GM23338 (cell line): ENCODE results near the gene APBA1. TPM values are rescaled to one million over a fixed set of nuclear protein-coding genes. Genes with fewer than 3 reads are reported as not detected.

Experiments
- ATAC-seq: fragments of 200-7000 bp; cut with Tn5 transposase; 3 replicates; pipeline ENCODE4 v1.9.1; 2020
- DNase-seq: peaks from one replicate; pipeline ENCODE4 v3.0.0-alpha.2; 2015; ENCODE audit warnings: low spot score
- H2AFZ ChIP-seq: fragments of 200-600 bp; sonication (generic); 2 replicates; pipeline ENCODE4 v1.8.0; 2016; ENCODE audit warnings: antibody characterized with exemption, mild to moderate bottlenecking, moderate library complexity
- H3F3A ChIP-seq: fragments of 200-600 bp; sonication (generic); replicated peaks from 2 replicates; pipeline ENCODE4 v1.8.0; 2017; ENCODE audit warnings: antibody characterized with exemption, mixed run types, low read depth
- H3K27ac ChIP-seq: fragments of 200-600 bp; sonication (generic); 2 replicates; pipeline ENCODE4 v1.6.1; 2016; ENCODE audit warnings: low read depth
- H3K27me3 ChIP-seq: fragments of 200-600 bp; sonication (generic); 2 replicates; pipeline ENCODE4 v1.8.0; 2016; ENCODE audit warnings: mild to moderate bottlenecking, mixed run types, moderate library complexity; ENCODE audit not compliant: insufficient read depth
- H3K36me3 ChIP-seq: fragments of 200-600 bp; sonication (generic); 2 replicates; pipeline ENCODE4 v1.8.0; 2016; ENCODE audit warnings: mild to moderate bottlenecking; ENCODE audit not compliant: insufficient read depth
- H3K4me1 ChIP-seq: fragments of 200-600 bp; sonication (generic); 2 replicates; pipeline ENCODE4 v1.8.0; 2016; ENCODE audit warnings: mild to moderate bottlenecking, moderate library complexity; ENCODE audit not compliant: insufficient read depth
- H3K4me2 ChIP-seq: fragments of 200-600 bp; sonication (generic); 2 replicates; pipeline ENCODE4 v1.7.1; 2017; ENCODE audit warnings: mixed run types
- H3K4me3 ChIP-seq: fragments of 200-600 bp; sonication (generic); 2 replicates; pipeline ENCODE4 v1.6.1; 2016; ENCODE audit warnings: mixed run types
- H3K79me2 ChIP-seq: fragments of 200-600 bp; sonication (generic); replicated peaks from 2 replicates; pipeline ENCODE4 v1.8.0; 2017; ENCODE audit warnings: mild to moderate bottlenecking; ENCODE audit not compliant: insufficient read depth
- H3K9me2 ChIP-seq: fragments of 200-600 bp; sonication (generic); 2 replicates; pipeline ENCODE4 v1.8.0; 2017; ENCODE audit not compliant: insufficient read depth
- H4K20me1 ChIP-seq: fragments of 200-600 bp; sonication (generic); replicated peaks from 2 replicates; pipeline ENCODE4 v1.8.0; 2017; ENCODE audit warnings: mild to moderate bottlenecking; ENCODE audit not compliant: insufficient read depth
- H3K27ac Mint-ChIP-seq: 2 replicates; pipeline ENCODE4 v1.8.0; 2020; ENCODE audit warnings: inconsistent platforms, mild to moderate bottlenecking, moderate library complexity, mixed read lengths
- H3K27me3 Mint-ChIP-seq: 3 replicates; pipeline ENCODE4 v1.8.0; 2022; ENCODE audit warnings: low read depth, mild to moderate bottlenecking, moderate library complexity, mixed read lengths, inconsistent platforms; ENCODE audit not compliant: insufficient read depth, poor library complexity
- H3K36me3 Mint-ChIP-seq: 3 replicates; pipeline ENCODE4 v1.8.0; 2021; ENCODE audit warnings: low read depth, mild to moderate bottlenecking, inconsistent platforms, moderate library complexity, mixed read lengths
- H3K4me1 Mint-ChIP-seq: 3 replicates; pipeline ENCODE4 v1.8.0; 2020; ENCODE audit warnings: mild to moderate bottlenecking, inconsistent platforms, mixed read lengths
- H3K4me3 Mint-ChIP-seq: 3 replicates; pipeline ENCODE4 v1.8.0; 2021; ENCODE audit warnings: moderate library complexity, mild to moderate bottlenecking, inconsistent platforms, mixed read lengths
- H3K9me3 Mint-ChIP-seq: 3 replicates; pipeline ENCODE4 v1.8.0; 2020; ENCODE audit warnings: moderate library complexity, mild to moderate bottlenecking, inconsistent platforms, mixed read lengths
- CREB1 ChIP-seq: fragments of 250-450 bp; sonication (Bioruptor Pico); IDR thresholded peaks from 2 replicates; pipeline ENCODE4 v1.5.0; 2020; ENCODE audit warnings: low read depth, mild to moderate bottlenecking, moderate library complexity
- EZH2 ChIP-seq: fragments of 200-600 bp; sonication (generic); IDR thresholded peaks from one replicate; pipeline ENCODE4 v1.8.0; 2017; ENCODE audit warnings: antibody characterized with exemption, mild to moderate bottlenecking, low read depth; ENCODE audit not compliant: unreplicated experiment
- EZH2phosphoT487 ChIP-seq: fragments of 200-600 bp; sonication (generic); IDR thresholded peaks from one replicate; pipeline ENCODE4 v1.8.1; 2018; ENCODE audit warnings: antibody characterized with exemption; ENCODE audit not compliant: unreplicated experiment
- JUNB ChIP-seq: IDR thresholded peaks from one replicate; pipeline ENCODE4 v1.6.1; 2016; ENCODE audit warnings: antibody characterized with exemption; ENCODE audit not compliant: unreplicated experiment
- NANOG ChIP-seq: IDR thresholded peaks from 2 replicates; pipeline ENCODE4 v1.6.1; 2016; ENCODE audit warnings: antibody characterized with exemption, borderline replicate concordance
- POLR2AphosphoS5 ChIP-seq: IDR thresholded peaks from 2 replicates; pipeline ENCODE4 v1.6.1; 2016; ENCODE audit warnings: antibody characterized with exemption, low read depth
- STAT1 ChIP-seq: IDR thresholded peaks from one replicate; pipeline ENCODE4 v1.6.1; 2016; ENCODE audit warnings: antibody characterized with exemption; ENCODE audit not compliant: unreplicated experiment
- ZNF114 ChIP-seq: fragments of 250-450 bp; sonication (Bioruptor Pico); IDR thresholded peaks from 2 replicates; pipeline ENCODE4 v1.5.0; 2020; ENCODE audit warnings: mild to moderate bottlenecking, moderate library complexity
- ZNF331 ChIP-seq: fragments of 250-450 bp; sonication (Bioruptor Pico); IDR thresholded peaks from 2 replicates; pipeline ENCODE4 v1.5.0; 2020; ENCODE audit warnings: low read depth, mild to moderate bottlenecking, moderate library complexity
- polyA plus RNA-seq: library from polyadenylated mRNA; unstranded; fragments of >200 nt; fragmentation: Nextera tagmentation; extraction: Ambion mirVana; gene quantifications from 2 replicates; pipeline ENCODE4 v1.2.1, GENCODE V29; 2016
- total RNA-seq: library from RNA; depleted of rRNA; stranded (reverse); fragments of >200 nt; shearing (Covaris generic); gene quantifications from 2 replicates; pipeline ENCODE4 v1.2.3, GENCODE V29; 2014
- TF ChIP-seq, protein P1 (sequence below), 2 experiments: fragments of 200-600 bp in 1 of 2; sonication (generic) in 1 of 2; conservative IDR thresholded peaks; 2 replicates each; pipeline versions ENCODE4 v1.5.1 to v1.6.1; 2016 to 2017; ENCODE audit warnings: antibody characterized with exemption in 2 of 2, low read depth in 2 of 2, mild to moderate bottlenecking in 2 of 2, moderate library complexity in 1 of 2
- TF ChIP-seq, protein P2 (sequence below): IDR thresholded peaks from one replicate; pipeline ENCODE4 v1.6.1; 2018; ENCODE audit warnings: antibody characterized with exemption; ENCODE audit not compliant: unreplicated experiment

Gene APBA1
- total and polyA plus RNA-seq, 2 experiments from 2014 or later = 0.26 to 1.0 TPM

DNA sequence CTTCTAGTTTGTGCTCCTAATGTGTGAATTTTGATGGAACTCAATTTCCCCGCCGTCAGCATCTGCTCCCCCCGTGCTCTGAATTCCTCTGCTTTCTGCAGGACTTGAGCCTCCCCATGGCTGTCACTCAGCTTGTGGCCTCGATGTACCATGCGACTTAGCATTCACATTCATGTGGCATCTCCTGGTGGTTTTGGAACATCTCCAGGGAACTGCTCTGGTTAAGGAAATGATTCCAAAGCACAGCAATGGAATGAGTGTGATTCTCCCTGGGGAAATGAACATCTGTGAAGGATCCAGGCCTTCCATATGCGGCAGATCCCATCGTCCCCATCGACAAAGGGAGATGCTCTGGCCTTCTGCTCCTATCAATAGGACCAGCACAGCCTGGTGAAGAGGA, 228.2 kb downstream of the APBA1 start:
- Histone ChIP-seq H3K36me3 (no peaks in the 10 kb centered on the region), H4K20me1 (no peaks in the 10 kb centered on the region), H3K4me2 (no peak overlapping the region), H3K4me3 (no peak overlapping the region), H3K27me3 (no peaks in the 10 kb centered on the region), H3K79me2 (no peaks in the 10 kb centered on the region), H3K27ac (no peak overlapping the region), H3K9me2 (no peaks in the 10 kb centered on the region), H3K4me1 (no peaks in the 10 kb centered on the region), H3F3A (no peaks in the 10 kb centered on the region), H2AFZ (no peak overlapping the region)
- ATAC-seq (no peak), DNase-seq (no peak)
- H3K27ac Mint-ChIP-seq = no peak overlapping the region
- no peaks in the 10 kb centered on the region; the same call in 2 of the 3 replicates for H3K4me1 Mint-ChIP-seq
- H3K9me3 Mint-ChIP-seq = peaks cover 24% of the 10 kb centered on the region
- no peak overlapping the region for H3K4me3 Mint-ChIP-seq
- TF ChIP-seq POLR2AphosphoS5 (no peak), NANOG (no peak), ZNF114 (CRISPR knock-in tag) (no peak), JUNB (no peak)
- TF ChIP-seq, protein P1, sequence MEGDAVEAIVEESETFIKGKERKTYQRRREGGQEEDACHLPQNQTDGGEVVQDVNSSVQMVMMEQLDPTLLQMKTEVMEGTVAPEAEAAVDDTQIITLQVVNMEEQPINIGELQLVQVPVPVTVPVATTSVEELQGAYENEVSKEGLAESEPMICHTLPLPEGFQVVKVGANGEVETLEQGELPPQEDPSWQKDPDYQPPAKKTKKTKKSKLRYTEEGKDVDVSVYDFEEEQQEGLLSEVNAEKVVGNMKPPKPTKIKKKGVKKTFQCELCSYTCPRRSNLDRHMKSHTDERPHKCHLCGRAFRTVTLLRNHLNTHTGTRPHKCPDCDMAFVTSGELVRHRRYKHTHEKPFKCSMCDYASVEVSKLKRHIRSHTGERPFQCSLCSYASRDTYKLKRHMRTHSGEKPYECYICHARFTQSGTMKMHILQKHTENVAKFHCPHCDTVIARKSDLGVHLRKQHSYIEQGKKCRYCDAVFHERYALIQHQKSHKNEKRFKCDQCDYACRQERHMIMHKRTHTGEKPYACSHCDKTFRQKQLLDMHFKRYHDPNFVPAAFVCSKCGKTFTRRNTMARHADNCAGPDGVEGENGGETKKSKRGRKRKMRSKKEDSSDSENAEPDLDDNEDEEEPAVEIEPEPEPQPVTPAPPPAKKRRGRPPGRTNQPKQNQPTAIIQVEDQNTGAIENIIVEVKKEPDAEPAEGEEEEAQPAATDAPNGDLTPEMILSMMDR (conservative IDR thresholded peaks at IDR 0.05; ENCODE audit: low read depth in 2 of 2) = no peak
- TF ChIP-seq, protein P2, sequence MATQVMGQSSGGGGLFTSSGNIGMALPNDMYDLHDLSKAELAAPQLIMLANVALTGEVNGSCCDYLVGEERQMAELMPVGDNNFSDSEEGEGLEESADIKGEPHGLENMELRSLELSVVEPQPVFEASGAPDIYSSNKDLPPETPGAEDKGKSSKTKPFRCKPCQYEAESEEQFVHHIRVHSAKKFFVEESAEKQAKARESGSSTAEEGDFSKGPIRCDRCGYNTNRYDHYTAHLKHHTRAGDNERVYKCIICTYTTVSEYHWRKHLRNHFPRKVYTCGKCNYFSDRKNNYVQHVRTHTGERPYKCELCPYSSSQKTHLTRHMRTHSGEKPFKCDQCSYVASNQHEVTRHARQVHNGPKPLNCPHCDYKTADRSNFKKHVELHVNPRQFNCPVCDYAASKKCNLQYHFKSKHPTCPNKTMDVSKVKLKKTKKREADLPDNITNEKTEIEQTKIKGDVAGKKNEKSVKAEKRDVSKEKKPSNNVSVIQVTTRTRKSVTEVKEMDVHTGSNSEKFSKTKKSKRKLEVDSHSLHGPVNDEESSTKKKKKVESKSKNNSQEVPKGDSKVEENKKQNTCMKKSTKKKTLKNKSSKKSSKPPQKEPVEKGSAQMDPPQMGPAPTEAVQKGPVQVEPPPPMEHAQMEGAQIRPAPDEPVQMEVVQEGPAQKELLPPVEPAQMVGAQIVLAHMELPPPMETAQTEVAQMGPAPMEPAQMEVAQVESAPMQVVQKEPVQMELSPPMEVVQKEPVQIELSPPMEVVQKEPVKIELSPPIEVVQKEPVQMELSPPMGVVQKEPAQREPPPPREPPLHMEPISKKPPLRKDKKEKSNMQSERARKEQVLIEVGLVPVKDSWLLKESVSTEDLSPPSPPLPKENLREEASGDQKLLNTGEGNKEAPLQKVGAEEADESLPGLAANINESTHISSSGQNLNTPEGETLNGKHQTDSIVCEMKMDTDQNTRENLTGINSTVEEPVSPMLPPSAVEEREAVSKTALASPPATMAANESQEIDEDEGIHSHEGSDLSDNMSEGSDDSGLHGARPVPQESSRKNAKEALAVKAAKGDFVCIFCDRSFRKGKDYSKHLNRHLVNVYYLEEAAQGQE = no peak
- peaks cover 2% of the 10 kb centered on the region for H3K27me3 Mint-ChIP-seq
- peaks cover 19% of the 10 kb centered on the region for H3K36me3 Mint-ChIP-seq

DNA sequence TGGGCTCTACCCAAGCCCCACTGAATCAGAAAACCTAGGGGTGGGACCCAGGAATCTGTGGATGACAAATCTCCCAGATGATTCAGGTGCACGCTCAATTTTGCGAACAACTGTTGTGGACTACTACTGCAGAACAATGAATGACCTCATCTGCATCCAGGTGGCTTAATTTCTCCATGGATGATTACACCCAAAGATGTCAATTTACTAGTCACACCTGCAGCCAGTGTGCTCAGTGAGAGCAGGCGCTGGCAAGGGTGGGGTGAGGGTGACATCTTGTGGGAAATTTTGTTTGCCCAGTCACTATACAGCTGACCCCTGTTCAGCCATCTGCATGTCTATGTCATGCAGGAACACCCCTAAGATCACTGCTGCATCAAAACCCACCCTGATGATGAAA, 229.0 kb downstream of the APBA1 start:
- Histone ChIP-seq H2AFZ (no peak overlapping the region), H3K27ac (no peak overlapping the region), H3K4me2 (no peak overlapping the region), H4K20me1 (no peaks in the 10 kb centered on the region), H3K4me1 (no peaks in the 10 kb centered on the region), H3K9me2 (no peaks in the 10 kb centered on the region), H3K4me3 (no peak overlapping the region), H3K79me2 (no peaks in the 10 kb centered on the region), H3K27me3 (no peaks in the 10 kb centered on the region), H3K36me3 (no peaks in the 10 kb centered on the region), H3F3A (no peaks in the 10 kb centered on the region)
- Mint-ChIP-seq H3K4me3 (no peak overlapping the region), H3K9me3 (peaks cover 24% of the 10 kb centered on the region), H3K27me3 (peaks cover 2% of the 10 kb centered on the region), H3K36me3 (peaks cover 19% of the 10 kb centered on the region), H3K4me1 (no peaks in the 10 kb centered on the region; the same call in 2 of the 3 replicates), H3K27ac (no peak overlapping the region)
- no peak for DNase-seq
- ATAC-seq = no peak
- no peak for TF ChIP-seq NANOG
- TF ChIP-seq, protein P2 = no peak
- no peak for TF ChIP-seq EZH2phosphoT487
- no peak for TF ChIP-seq STAT1
- TF ChIP-seq CREB1 (CRISPR knock-in tag) = no peak
- no peak for TF ChIP-seq ZNF331 (CRISPR knock-in tag)
- no peak for TF ChIP-seq EZH2
- TF ChIP-seq POLR2AphosphoS5 = no peak
